NB4 (cell line): ENCODE measurements around the gene SLC6A6.

Experiments used
- DNase-seq: peaks from one replicate; pipeline ENCODE4 v3.0.0; 2010; ENCODE audit warnings: low read depth
- H3K4me3 ChIP-seq: one replicate; pipeline ENCODE4 v1.5.1; 2011; ENCODE audit warnings: mild to moderate bottlenecking, low read depth, low read length, moderate library complexity
- MAX ChIP-seq: IDR thresholded peaks from 2 replicates; pipeline ENCODE4 v1.6.1; 2011; ENCODE audit warnings: low read depth, low read length
- MYC ChIP-seq: IDR thresholded peaks from 2 replicates; pipeline ENCODE4 v1.6.1; 2011; ENCODE audit warnings: low read depth, low read length
- POLR2A ChIP-seq: IDR thresholded peaks from 2 replicates; pipeline ENCODE4 v1.6.1; 2011; ENCODE audit warnings: mild to moderate bottlenecking; ENCODE audit not compliant: insufficient read length; ENCODE audit errors: extremely low read depth
- TF ChIP-seq, protein P1 (sequence below): IDR thresholded peaks from one replicate; pipeline ENCODE4 v1.5.1; 2012; ENCODE audit warnings: low read depth, low read length

The SLC6A6 gene

DNA sequence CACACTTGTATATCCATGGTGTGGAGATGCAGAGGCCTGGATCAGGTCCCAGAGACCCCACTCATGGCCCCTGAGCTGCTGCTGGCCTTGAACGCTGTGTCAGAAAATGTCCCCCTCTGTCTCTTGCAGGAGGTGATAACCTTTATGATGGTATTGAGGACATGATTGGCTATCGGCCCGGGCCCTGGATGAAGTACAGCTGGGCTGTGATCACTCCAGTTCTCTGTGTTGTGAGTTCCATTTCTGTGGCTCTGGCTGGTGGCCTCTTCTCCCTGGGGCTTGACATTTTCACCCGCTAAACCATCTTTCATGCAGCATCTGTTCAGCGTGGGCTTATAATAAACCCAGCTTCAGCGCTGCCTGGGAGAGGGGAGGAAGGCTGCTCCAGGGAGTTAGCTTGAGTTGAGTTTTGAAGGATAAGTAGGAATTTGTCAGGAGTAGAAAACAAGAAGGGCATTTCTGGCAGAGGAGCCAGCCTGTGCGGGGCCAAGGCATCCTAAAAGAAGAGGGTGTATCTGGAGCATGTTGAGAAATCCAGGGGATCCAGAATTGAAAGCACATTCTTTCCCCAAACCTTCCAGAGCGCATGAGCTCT lies 76.6 kb downstream of the SLC6A6 start:
- no peak overlapping the region for H3K4me3 ChIP-seq
- TF ChIP-seq POLR2A (no peak), MYC (no peak), MAX (no peak)
- TF ChIP-seq, protein P1, sequence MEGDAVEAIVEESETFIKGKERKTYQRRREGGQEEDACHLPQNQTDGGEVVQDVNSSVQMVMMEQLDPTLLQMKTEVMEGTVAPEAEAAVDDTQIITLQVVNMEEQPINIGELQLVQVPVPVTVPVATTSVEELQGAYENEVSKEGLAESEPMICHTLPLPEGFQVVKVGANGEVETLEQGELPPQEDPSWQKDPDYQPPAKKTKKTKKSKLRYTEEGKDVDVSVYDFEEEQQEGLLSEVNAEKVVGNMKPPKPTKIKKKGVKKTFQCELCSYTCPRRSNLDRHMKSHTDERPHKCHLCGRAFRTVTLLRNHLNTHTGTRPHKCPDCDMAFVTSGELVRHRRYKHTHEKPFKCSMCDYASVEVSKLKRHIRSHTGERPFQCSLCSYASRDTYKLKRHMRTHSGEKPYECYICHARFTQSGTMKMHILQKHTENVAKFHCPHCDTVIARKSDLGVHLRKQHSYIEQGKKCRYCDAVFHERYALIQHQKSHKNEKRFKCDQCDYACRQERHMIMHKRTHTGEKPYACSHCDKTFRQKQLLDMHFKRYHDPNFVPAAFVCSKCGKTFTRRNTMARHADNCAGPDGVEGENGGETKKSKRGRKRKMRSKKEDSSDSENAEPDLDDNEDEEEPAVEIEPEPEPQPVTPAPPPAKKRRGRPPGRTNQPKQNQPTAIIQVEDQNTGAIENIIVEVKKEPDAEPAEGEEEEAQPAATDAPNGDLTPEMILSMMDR, result no peak
- no peak for DNase-seq

GRCh38 chr3:14479591-14479990 lies 77.2 kb downstream of the SLC6A6 start:
- no peak overlapping the region for H3K4me3 ChIP-seq
- TF ChIP-seq POLR2A, result no peak
- no peak for DNase-seq

DNA sequence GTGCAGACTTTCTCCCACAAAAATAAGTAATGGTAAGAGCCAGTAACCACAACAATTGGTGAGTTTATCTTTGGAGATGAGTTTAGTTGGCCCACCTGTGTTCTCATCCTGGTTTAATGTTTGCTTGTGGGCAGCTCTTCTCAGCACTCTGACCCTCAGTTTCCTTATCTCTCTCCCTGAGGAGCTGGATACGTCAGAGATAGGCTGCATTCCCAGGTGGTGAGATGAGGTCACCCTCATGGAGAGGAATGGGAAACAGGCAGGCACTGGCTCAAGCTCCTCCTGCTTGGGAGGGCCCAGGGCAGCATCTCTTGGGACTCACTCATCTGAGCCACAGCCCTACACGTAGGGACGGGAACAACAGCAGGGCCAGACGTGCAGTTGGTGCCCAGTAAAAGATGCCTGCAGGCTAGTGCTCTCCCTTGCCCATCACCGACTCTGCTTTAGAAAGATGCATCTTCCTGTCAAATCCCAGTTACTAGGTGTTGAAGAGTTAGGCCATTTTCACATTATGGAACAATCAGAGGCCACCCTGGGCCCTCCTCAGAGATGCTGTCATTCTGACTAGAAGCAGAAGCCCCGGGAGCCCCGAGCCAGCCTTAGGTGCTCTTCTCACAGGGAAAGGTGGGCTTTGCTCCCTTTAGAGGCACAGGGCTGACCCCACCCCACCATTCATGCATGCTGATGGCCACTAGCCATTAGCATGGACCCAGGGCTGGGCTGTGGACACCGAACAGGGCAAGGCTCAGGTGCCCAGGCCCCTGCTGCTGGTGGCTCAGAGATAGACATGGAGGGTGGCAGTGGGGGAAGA lies 78.0 kb downstream of the SLC6A6 start:
- TF ChIP-seq, protein P1, result no peak
- TF ChIP-seq POLR2A, result no peak
- TF ChIP-seq MYC, result no peak
- no peak for TF ChIP-seq MAX
- no peak for DNase-seq
- no peak overlapping the region for H3K4me3 ChIP-seq

- TF ChIP-seq MYC, result no peak
- TF ChIP-seq POLR2A, result no peak
- no peak for TF ChIP-seq MAX
- TF ChIP-seq, protein P1, result no peak
- no peak for DNase-seq
- no peak overlapping the region for H3K4me3 ChIP-seq
Measured at GRCh38 chr3:14481018-14481645, 78.7 kb downstream of the SLC6A6 start.

DNA sequence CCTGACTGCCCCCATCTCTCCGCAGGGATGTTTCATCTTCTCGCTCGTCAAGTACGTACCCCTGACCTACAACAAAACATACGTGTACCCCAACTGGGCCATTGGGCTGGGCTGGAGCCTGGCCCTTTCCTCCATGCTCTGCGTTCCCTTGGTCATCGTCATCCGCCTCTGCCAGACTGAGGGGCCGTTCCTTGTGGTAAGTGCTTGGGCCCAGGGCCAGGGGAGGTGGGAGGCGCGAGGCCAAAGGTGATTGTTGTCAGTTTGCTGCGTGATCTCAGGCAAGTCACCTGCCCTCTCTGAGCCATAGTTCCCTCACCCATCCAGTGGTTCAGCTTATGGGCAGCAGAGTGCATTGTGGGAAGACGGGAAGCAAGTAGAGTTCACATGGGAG lies 79.2 kb downstream of the SLC6A6 start:
- H3K4me3 ChIP-seq, result no peak overlapping the region
- no peak for DNase-seq
- TF ChIP-seq MYC, result no peak
- no peak for TF ChIP-seq MAX
- TF ChIP-seq, protein P1, result no peak
- no peak for TF ChIP-seq POLR2A

GRCh38 chr3:14482271-14482721 lies 79.9 kb downstream of the SLC6A6 start:
- TF ChIP-seq MAX, result no peak
- TF ChIP-seq, protein P1, result no peak
- TF ChIP-seq POLR2A, result no peak
- H3K4me3 ChIP-seq, result no peak overlapping the region
- DNase-seq, result no peak
